HG03097 (cell line): ENCODE results near the gene ADAM22.
"Not testable (repeated sequence)": the region's sequence is repeated elsewhere in the genome, so short reads cannot be mapped to it uniquely, and the experiment has no call there.

Experiments used
- ATAC-seq: cut with Tn5 transposase; IDR thresholded peaks from one replicate; pipeline ENCODE4 v1.9.1; 2021; ENCODE audit not compliant: unreplicated experiment, low FRiP score

ADAM22 gene, protein sequence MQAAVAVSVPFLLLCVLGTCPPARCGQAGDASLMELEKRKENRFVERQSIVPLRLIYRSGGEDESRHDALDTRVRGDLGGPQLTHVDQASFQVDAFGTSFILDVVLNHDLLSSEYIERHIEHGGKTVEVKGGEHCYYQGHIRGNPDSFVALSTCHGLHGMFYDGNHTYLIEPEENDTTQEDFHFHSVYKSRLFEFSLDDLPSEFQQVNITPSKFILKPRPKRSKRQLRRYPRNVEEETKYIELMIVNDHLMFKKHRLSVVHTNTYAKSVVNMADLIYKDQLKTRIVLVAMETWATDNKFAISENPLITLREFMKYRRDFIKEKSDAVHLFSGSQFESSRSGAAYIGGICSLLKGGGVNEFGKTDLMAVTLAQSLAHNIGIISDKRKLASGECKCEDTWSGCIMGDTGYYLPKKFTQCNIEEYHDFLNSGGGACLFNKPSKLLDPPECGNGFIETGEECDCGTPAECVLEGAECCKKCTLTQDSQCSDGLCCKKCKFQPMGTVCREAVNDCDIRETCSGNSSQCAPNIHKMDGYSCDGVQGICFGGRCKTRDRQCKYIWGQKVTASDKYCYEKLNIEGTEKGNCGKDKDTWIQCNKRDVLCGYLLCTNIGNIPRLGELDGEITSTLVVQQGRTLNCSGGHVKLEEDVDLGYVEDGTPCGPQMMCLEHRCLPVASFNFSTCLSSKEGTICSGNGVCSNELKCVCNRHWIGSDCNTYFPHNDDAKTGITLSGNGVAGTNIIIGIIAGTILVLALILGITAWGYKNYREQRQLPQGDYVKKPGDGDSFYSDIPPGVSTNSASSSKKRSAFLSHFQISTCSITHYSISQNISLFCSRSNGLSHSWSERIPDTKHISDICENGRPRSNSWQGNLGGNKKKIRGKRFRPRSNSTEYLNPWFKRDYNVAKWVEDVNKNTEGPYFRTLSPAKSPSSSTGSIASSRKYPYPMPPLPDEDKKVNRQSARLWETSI

DNA sequence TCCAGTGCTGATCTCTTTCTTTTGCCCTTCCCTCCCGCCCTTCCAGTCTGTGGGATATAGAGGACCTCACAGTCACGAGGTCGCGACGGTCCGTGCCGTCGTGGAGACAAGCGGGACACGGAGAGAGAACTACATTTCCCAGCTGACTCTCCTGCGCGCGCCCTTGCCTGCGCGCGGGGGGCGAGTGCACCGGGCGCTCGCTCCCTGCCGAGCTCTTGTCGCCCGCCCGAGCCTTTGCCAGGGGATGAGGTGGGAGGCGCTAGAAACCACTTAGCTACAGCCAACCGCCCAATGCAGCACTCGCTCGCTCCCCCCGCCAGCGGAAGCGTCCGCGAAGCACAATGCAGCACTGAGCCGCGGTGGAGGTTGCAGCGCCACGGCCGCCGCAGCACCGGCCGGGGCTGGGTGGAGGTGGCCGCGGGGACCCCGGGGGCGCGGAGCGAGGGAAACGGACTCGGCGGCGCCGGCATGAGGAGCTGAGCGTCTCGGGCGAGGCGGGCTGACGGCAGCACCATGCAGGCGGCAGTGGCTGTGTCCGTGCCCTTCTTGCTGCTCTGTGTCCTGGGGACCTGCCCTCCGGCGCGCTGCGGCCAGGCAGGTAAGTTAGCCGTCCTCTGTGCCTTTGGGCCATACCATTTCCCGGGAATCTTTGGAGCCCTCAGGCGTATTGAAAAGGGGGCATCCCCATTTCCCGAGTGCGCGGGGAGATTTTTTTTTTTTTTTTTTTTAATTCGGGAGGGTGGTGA is at the start of gene ADAM22:
Gene ADAM22, plus strand, starts transcription at position 299 of the 746 bp plus-strand sequence. Its CDS starts 215 bp downstream, at position 514.
- peak; percentile 97 for ATAC-seq

DNA sequence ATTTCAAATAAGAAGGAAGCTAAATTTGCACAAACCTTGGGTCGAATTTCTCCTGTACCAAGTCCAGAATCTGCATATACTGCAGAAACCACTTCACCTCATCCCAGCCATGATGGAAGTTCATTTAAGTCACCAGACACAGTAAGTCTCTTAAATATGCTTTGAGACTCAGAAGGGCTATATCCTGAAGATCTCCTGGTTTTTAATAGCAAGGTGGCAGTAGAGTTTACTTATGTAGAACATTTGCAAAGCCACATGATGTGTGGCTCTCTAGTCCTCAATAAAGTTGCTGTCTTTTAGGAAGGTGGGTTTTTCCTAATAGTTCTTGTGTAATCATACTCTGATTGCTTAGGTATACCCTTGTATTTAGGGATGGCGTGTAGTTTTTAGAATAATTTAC is 49.0 kb upstream of the ADAM22 start:
- ATAC-seq = no peak

DNA sequence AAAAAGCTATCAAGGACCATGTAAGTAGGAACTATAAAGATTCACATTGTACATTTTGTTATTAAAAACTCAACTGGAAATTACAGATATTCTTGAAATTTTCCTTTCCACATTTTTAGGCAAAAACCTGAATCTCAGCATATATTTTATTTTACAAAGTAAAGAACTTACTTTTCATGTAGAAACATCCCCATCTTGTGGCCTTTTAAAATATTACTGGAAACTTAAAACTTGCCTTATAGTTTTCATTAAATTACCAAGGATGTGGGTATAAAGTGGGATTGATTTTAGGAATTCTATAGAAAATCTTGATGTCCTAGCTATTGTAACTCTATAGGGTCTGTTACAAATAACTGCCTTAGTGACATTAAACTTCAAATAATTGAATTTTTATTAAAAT is 47.2 kb upstream of the ADAM22 start:
- ATAC-seq = no peak

DNA sequence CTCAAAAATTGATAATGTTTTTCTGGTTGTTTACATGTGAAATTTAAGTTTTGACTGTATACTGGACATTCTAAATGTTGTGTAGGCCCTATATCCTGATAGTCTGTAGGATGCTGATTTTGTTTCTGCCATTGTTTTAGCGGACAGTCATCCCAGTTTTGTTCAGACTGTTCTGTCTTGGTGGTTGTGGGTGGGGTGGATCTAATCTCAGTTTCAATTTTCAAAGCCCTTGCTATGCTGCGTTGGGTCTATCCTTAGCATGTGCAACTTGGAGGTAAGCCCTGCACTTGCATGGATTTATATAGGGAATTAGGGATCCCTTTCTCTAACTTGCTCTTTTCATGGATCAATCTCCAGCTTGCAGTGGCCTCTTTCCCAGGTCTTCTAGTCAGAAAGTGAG is 38.7 kb upstream of the ADAM22 start:
- no peak for ATAC-seq

DNA sequence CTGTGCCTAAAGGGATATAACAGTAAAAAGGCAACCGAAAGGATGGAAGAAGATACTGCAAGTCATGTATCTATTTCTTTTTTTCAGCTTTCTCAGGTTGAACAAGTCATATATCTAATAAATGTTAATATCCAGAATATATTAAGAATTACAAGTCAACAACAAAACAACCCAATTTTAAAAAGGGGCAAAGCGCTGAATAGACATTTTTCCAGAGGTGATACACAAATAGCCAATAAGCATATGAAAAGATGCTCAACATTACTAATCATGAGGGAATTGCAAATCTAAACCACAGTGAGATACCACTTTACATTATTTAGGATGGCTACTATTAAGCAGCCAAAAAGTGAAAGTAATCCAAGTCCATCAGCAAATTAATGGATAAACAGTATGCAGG is 34.8 kb upstream of the ADAM22 start:
- no peak for ATAC-seq

DNA sequence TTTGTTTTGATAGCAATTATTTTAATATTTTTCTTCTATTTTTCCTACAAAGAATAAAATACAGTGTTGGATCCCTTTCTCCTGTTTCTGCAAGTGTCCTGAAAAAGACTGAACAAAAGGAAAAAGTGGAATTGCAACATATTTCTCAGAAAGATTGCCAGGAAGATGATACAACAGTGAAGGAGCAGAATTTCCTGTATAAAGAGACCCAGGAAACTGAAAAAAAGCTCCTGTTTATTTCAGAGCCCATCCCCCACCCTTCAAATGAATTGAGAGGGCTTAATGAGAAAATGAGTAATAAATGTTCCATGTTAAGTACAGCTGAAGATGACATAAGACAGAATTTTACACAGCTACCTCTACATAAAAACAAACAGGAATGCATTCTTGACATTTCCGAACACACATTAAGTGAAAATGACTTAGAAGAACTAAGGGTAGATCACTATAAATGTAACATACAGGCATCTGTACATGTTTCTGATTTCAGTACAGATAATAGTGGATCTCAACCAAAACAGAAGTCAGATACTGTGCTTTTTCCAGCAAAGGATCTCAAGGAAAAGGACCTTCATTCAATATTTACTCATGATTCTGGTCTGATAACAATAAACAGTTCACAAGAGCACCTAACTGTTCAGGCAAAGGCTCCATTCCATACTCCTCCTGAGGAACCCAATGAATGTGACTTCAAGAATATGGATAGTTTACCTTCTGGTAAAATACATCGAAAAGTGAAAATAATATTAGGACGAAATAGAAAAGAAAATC is 26.7 kb upstream of the ADAM22 start:
- not testable (repeated sequence) for ATAC-seq

DNA sequence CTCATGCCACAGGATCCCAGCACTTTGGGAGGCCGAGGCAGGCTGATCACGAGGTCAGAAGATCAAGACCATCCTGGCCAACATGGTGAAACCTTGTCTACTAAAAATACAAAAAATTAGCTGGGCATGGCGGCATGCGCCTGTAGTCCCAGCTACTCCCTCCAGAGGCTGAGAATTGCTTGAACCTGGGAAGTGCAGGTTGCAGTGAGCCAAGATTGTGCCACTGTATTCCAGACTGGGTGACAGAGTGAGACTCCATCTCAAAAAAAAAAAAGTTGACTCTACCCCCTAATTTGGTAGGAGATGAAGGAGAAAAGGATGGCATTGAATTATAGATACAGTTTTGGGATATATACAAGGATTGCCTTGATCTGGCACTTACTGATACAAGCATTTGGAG is 25.2 kb upstream of the ADAM22 start:
- ATAC-seq = not testable (repeated sequence)

DNA sequence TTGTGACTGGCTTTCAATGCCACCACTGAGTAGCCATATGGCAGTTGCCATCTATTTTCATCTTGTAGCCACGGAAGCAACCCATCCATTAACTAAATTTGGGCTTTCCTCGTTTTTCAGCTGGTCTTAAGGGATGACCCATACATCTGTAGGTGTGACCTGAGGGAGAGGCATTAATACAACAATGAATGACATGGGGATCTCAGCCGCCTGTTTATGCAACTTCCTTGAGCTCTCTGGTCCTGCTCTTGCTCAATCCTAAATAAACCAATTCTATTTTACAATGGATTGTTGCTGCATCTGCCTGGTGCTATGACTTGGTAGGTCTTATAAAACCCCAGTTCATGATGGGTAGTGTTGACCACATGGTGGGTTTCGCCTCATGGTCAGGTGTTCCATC is 21.9 kb upstream of the ADAM22 start:
- ATAC-seq = no peak

DNA sequence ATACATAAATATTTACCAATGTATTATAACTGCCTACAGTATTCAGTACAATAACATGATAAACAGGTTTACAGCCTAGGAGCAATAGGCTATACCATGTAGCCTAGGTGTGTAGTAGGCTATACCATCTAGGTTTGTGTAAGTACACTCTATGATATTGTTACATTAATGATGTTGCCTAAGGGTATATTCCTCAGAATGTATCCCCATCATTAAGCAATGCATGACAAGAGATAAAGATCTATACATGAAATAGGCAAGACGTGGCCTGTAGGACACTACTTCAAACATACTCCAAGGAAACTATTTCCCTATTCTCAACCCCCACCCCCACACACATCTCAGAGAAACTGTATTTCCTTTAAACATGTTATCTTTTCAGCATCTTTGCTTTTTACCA is 15.3 kb upstream of the ADAM22 start:
- no peak for ATAC-seq

DNA sequence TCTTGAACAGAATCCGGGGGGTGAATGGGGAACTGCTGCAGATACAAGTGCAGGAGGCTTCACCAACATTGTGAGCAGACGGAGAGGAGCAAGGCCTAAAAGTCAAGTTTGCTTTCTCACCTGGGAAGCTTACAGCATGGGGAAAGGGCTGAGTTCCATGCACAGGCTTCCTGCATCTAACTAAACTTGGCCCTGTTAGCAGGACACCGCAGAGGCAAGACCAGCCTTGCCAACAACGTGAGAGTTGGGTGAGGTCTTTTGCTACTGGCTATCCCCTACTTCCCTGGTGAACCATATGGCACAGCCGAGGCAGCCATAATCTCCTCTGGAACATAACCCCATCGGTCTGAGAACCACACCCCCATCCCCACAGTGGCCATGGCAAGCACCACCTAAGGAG is 14.2 kb upstream of the ADAM22 start:
- no peak for ATAC-seq

DNA sequence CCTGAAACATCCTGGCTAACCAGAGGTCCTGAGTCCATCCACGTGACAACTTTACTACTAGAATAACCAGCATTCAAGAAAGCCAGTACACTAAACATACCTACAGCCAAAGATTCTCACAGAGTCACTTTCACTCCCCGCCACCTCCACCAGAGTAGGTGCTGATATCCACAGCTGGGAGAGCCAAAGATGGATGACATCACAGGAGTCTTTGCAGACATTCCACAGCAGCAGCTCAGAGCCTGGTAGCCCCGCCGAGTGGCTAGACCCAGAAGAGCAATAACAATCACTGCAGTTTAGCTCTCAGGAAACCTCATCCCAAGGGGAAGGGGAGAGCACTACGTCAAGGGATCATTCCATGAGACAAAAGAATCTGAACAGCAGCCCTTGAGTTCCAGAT is 13.5 kb upstream of the ADAM22 start:
- no peak for ATAC-seq

DNA sequence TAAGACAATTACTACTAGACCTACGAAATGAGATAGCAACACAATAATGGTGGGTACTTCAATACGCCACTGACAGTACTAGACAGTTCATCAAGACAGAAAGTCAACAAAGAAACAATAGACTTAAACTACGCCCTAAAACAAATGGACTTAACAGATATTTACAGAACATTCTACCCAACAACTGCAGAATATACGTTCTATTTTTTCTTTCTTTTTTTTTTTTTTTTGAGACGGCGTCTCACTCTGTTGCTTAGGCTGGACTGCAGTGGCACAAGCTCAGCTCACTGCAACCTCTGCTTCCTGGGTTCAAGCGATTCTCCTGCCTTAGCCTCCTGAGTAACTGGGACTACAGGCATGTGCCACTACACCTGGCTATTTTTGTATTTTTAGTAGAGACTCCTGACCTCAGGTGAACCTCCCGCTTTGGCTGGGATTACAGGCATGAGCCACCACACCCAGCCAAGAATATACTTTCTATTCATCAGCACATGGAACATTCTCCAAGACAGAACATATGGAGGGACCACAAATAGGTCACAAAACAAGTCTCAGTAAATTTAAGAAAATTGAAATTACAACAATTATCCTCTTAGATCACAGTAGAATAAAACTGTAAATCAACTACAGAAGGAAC is 11.2 kb upstream of the ADAM22 start:
- ATAC-seq = not testable (repeated sequence)

DNA sequence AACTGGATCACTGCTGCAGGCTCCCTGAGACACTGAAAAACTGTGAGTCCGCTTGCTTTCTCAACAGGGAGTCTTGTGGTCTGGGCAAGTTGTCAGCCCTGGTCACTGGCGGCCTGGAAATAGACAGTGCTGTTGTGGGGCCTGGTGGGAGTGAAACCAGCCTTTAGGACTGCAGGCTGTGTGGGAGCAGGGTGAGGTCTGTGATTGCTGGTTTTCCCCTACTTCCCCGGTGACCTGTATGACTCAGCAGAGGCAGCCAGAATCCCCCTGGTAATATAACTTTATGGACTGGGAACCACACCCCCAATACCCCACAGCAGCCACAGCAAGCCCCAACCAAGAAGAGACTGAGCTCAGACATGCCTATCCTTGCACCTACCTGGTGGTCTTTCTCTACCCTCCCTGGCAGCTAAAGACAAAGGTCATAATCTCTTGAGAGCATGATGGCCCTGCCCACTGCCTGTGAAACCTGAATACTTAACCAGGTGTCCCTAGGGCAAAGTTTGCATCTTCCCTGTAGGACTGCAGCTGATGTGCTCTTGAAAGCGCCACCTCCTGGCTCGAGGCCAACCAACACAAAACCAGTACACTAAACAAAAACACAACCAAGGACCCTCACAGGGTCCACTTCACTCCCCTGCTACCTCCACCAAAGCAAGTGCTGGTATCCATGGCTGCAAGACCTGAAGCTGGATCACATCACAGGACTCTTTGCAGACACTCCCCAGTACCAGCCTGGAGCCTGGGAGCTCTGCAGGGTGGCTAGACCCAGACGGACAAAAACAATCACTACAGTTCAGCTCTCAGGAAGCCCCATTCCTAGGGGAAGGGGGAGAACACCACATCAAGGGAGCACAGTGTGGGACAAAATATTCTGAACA is 7.2 kb upstream of the ADAM22 start:
- ATAC-seq = peak; percentile 98

DNA sequence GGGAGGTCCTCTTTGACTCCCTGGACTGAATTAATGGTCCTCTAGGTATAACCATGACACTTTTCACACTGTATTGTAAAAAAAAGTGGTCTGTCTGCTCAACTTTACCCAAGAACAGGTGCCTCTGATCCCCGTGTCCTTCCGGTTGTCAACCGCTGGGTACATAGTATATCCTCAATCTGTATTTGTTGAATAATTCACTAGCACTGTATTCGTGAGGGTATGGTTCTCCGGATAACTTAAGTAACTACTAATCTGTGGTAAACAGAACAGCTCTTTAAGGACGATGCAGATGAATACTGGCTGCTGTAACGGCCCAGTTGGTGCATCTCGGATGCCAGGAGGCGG is 472 bp upstream of the ADAM22 start:
- ATAC-seq = no peak

DNA sequence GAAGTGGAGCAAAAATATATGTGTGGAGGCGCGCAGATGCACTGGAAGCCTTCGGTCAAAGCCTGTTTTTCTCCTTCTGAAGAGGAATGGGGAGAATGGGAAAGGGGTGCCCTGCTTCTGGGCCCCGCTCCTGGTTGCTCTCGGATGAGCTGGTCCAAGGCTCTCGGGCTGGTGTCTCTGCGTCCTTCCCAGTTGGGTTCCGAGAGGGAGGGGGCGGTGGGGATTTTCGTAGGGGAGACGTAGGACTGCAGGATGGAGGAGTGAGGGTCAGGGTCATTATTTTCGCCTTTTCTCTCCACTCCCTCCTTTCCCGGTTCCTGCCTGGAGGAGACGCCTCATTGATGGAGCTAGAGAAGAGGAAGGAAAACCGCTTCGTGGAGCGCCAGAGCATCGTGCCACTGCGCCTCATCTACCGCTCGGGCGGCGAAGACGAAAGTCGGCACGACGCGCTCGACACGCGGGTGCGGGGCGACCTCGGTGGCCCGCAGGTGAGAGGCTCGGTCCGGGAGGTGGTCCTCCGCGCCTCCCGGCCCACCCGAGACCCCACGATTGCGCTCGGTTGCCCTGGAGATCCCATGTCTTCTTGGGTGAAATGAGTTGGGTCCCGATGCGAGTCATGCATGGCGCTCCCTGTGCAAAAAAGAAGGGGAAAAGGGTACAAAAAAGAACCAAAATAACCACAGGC is 790 bp downstream of the ADAM22 start:
- ATAC-seq = no peak

DNA sequence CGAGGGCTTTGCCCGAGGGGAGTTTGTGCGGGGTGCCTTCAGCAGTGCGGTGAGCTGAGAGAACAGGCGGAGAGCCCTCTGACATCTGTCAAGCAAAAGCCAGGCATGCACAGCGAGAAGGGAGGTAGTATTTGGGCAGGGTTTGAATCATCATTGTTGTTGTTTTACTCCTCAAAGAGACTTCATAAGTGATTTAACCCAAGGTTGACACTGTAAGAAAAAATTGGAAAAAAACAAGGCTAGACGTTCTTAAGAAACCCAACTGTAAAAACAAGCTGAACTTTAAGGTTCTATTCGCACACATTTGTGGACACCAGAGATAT is 1.3 kb downstream of the ADAM22 start:
- ATAC-seq = no peak

DNA sequence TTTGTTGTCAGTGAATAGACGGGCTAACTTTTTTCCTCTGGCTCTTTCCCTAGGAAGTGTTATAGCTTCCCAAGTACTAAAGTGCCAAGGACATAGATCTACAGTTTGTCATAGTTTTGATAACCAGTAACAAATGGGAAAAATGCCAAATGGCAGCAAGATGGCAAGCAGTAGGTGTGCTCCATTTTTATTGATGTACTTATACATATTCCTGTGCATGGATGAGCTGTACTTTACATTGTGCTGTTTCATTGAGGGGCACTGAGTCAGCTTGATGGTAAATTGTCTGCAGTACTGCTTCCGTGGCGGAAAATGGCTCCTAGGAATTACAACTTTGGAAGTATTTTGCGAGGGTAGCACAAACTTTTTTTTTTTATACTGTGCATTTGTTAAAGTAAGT is 7.1 kb downstream of the ADAM22 start:
- no peak for ATAC-seq

DNA sequence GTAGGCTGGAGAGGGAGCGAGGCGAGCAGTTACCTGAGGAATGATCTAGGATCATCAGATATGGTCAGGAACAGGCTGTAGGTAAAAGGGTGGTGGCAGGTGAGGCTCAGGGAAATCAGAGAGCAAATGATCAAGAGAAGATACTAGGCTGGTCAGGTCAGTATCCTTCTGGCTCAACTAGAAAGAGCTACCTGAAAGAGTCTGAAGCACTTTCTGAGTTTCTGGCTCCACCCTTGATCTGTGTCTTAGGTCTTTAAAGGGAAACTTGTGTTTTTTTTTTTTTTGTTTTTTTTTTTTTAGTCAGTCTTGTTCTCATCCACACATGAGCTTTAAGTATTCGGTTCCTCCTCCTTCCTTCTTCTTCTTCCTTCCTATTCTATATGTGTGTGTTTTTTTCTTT is 10.5 kb downstream of the ADAM22 start:
- no peak for ATAC-seq
